Measurements from ENCODE around the gene GPR45.

- TF ChIP-seq CTCF (IDR thresholded peaks at IDR 0.05), result no peak
- TF ChIP-seq POLR2A (IDR thresholded peaks at IDR 0.05), result no peak
These were observed 19.5 kb downstream of the GPR45 start for GRCh38 chr2:105261061-105261460.
